Neural cell (in vitro differentiated cells): ENCODE measurements around the gene INSIG1. TPM values are rescaled to one million over a fixed set of nuclear protein-coding genes. Genes with fewer than 3 reads are reported as not detected.

ENCODE experiments used
- H2AFZ ChIP-seq: fragments of 200-600, 300-800 bp; sonication (generic), shearing (Covaris generic); 2 replicates; pipeline ENCODE4 v1.6.0; 2014; ENCODE audit warnings: low read depth, mild to moderate bottlenecking, antibody characterized with exemption, low read length, moderate library complexity
- H3F3A ChIP-seq: fragments of 200-600 bp; shearing (Covaris generic); 2 replicates; pipeline ENCODE4 v1.6.1; 2016; ENCODE audit warnings: mild to moderate bottlenecking, moderate library complexity, mixed read lengths, antibody characterized with exemption, low read length; ENCODE audit not compliant: insufficient read depth, poor library complexity, severe bottlenecking
- H3K27ac ChIP-seq: fragments of 200-600, 300-800 bp; sonication (generic), shearing (Covaris generic); 2 replicates; pipeline ENCODE4 v1.5.1; 2014; ENCODE audit warnings: mild to moderate bottlenecking, low read length, moderate library complexity
- H3K27me3 ChIP-seq: fragments of 300-800, 200-600 bp; sonication (generic), shearing (Covaris generic); 2 replicates; pipeline ENCODE4 v1.6.0; 2014; ENCODE audit warnings: mild to moderate bottlenecking, low read depth, low read length, moderate library complexity; ENCODE audit not compliant: insufficient read depth
- H3K36me3 ChIP-seq: fragments of 300-800, 200-600 bp; sonication (generic), shearing (Covaris generic); 2 replicates; pipeline ENCODE4 v1.5.1; 2014; ENCODE audit warnings: mild to moderate bottlenecking, antibody characterized with exemption, low read length, moderate library complexity; ENCODE audit not compliant: insufficient read depth
- H3K4me2 ChIP-seq: fragments of 300-800, 200-600 bp; sonication (generic), shearing (Covaris generic); 2 replicates; pipeline ENCODE4 v1.6.0; 2014; ENCODE audit warnings: mild to moderate bottlenecking, low read length
- H3K4me3 ChIP-seq: fragments of 300-800, 200-600 bp; sonication (generic), shearing (Covaris generic); 2 replicates; pipeline ENCODE4 v1.5.1; 2014; ENCODE audit warnings: mild to moderate bottlenecking, low read length, moderate library complexity
- H3K79me2 ChIP-seq: fragments of 200-600 bp; shearing (Covaris generic); replicated peaks from 2 replicates; pipeline ENCODE4 v1.6.0; 2014; ENCODE audit warnings: mild to moderate bottlenecking, low read length, moderate library complexity; ENCODE audit not compliant: insufficient read depth
- H3K9ac ChIP-seq: fragments of 300-800, 200-600 bp; sonication (generic), shearing (Covaris generic); 2 replicates; pipeline ENCODE4 v1.6.1; 2016; ENCODE audit warnings: mild to moderate bottlenecking, low read length, mixed read lengths
- H3K9me2 ChIP-seq: fragments of 200-600 bp; shearing (Covaris generic); 2 replicates; pipeline ENCODE4 v1.6.1; 2016; ENCODE audit warnings: mild to moderate bottlenecking, low read length, mixed read lengths; ENCODE audit not compliant: insufficient read depth
- H3K9me3 ChIP-seq: fragments of 200-600, 300-800 bp; sonication (generic), shearing (Covaris generic); 2 replicates; pipeline ENCODE4 v1.6.1; 2016; ENCODE audit warnings: mild to moderate bottlenecking, mixed run types, low read length, moderate library complexity, mixed read lengths
- H4K20me1 ChIP-seq: fragments of 200-600 bp; shearing (Covaris generic); 2 replicates; pipeline ENCODE4 v1.6.1; 2016; ENCODE audit warnings: mild to moderate bottlenecking, mixed run types; ENCODE audit not compliant: insufficient read depth
- MXI1 ChIP-seq: fragments of 450-650 bp; conservative IDR thresholded peaks from 2 replicates; pipeline ENCODE4 v1.6.1; 2014; ENCODE audit warnings: antibody characterized with exemption, mild to moderate bottlenecking; ENCODE audit not compliant: poor library complexity, severe bottlenecking
- RAD21 ChIP-seq: fragments of 450-650 bp; conservative IDR thresholded peaks from 2 replicates; pipeline ENCODE4 v1.6.1; 2014; ENCODE audit warnings: antibody characterized with exemption, mild to moderate bottlenecking, moderate library complexity
- SMC3 ChIP-seq: fragments of 450-650 bp; conservative IDR thresholded peaks from 2 replicates; pipeline ENCODE4 v1.6.1; 2014; ENCODE audit warnings: antibody characterized with exemption, mild to moderate bottlenecking, moderate library complexity; ENCODE audit not compliant: poor library complexity
- TAF1 ChIP-seq: IDR thresholded peaks from 2 replicates; pipeline ENCODE4 v1.6.1; 2012; ENCODE audit warnings: low read depth
- polyA plus RNA-seq: library from polyadenylated mRNA; depleted of rRNA; stranded (reverse); fragments of >200 nt; gene quantifications from 2 replicates; pipeline ENCODE4 v1.2.3, GENCODE V29; 2014
- TF ChIP-seq, protein P1 (sequence below): IDR thresholded peaks from 2 replicates; pipeline ENCODE4 v1.6.1; 2012; ENCODE audit warnings: borderline replicate concordance
- TF ChIP-seq, protein P2 (sequence below): fragments of 450-650 bp; IDR thresholded peaks from 2 replicates; pipeline ENCODE4 v1.5.1; 2014; ENCODE audit warnings: antibody characterized with exemption, mild to moderate bottlenecking, moderate library complexity; ENCODE audit not compliant: poor library complexity, severe bottlenecking

Gene INSIG1
- polyA plus RNA-seq, 1 donor from 2014 or later, result 71.0 TPM

DNA sequence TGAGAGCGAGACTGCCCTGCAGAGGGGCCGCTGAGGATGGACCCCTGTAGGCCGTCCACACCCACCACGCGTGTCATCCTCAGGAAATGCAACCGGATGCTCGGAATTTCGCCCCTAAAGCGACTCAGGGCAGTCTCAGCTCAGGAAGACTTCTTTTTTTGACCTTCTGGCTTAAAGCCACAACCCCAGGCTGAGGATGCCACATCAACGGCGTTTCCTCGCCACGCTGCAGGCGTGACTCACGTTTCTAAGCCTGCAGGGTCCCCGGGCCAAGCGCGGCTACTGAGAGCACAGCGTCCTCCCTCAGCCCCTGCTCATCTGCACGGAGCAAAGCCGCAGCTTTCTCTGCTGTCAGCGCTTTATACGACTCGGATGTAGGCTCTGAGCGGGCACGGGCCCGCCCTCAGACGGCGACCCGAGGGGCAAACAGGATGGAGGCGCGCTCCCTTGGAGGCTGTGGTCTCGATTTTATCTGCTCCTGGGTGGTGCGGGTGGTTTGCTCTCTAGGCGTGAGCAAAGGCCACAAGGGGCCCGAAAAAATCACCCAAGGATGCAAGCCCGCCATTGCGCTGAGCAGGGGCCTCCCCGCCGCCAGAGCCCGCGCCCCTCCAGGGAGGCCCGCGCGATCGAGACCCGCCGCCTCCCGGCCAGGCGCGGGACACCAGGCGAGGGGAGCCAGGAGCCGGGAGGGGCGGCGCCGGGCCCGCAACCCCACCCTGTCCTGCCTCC lies 726 bp upstream of the INSIG1 start:
- Histone ChIP-seq H3K79me2 (peaks cover 28% of the 10 kb centered on the region), H3K36me3 (no peaks in the 10 kb centered on the region), H3K4me3 (peak overlapping the region; percentile 67), H4K20me1 (no peaks in the 10 kb centered on the region), H3K9me2 (no peaks in the 10 kb centered on the region), H2AFZ (peak overlapping the region; percentile 25), H3K27me3 (no peaks in the 10 kb centered on the region), H3K9ac (peak overlapping the region; percentile 79), H3F3A (no peaks in the 10 kb centered on the region), H3K27ac (peak overlapping the region; percentile 86), H3K4me2 (peak overlapping the region; percentile 29), H3K9me3 (peaks cover 3% of the 10 kb centered on the region)
- TF ChIP-seq, protein P1, sequence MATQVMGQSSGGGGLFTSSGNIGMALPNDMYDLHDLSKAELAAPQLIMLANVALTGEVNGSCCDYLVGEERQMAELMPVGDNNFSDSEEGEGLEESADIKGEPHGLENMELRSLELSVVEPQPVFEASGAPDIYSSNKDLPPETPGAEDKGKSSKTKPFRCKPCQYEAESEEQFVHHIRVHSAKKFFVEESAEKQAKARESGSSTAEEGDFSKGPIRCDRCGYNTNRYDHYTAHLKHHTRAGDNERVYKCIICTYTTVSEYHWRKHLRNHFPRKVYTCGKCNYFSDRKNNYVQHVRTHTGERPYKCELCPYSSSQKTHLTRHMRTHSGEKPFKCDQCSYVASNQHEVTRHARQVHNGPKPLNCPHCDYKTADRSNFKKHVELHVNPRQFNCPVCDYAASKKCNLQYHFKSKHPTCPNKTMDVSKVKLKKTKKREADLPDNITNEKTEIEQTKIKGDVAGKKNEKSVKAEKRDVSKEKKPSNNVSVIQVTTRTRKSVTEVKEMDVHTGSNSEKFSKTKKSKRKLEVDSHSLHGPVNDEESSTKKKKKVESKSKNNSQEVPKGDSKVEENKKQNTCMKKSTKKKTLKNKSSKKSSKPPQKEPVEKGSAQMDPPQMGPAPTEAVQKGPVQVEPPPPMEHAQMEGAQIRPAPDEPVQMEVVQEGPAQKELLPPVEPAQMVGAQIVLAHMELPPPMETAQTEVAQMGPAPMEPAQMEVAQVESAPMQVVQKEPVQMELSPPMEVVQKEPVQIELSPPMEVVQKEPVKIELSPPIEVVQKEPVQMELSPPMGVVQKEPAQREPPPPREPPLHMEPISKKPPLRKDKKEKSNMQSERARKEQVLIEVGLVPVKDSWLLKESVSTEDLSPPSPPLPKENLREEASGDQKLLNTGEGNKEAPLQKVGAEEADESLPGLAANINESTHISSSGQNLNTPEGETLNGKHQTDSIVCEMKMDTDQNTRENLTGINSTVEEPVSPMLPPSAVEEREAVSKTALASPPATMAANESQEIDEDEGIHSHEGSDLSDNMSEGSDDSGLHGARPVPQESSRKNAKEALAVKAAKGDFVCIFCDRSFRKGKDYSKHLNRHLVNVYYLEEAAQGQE, result peak; percentile 15
- peak; percentile 17 for TF ChIP-seq SMC3
- peak; percentile 22 for TF ChIP-seq TAF1
- TF ChIP-seq, protein P2, sequence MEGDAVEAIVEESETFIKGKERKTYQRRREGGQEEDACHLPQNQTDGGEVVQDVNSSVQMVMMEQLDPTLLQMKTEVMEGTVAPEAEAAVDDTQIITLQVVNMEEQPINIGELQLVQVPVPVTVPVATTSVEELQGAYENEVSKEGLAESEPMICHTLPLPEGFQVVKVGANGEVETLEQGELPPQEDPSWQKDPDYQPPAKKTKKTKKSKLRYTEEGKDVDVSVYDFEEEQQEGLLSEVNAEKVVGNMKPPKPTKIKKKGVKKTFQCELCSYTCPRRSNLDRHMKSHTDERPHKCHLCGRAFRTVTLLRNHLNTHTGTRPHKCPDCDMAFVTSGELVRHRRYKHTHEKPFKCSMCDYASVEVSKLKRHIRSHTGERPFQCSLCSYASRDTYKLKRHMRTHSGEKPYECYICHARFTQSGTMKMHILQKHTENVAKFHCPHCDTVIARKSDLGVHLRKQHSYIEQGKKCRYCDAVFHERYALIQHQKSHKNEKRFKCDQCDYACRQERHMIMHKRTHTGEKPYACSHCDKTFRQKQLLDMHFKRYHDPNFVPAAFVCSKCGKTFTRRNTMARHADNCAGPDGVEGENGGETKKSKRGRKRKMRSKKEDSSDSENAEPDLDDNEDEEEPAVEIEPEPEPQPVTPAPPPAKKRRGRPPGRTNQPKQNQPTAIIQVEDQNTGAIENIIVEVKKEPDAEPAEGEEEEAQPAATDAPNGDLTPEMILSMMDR, result no peak
- TF ChIP-seq MXI1, result no peak

DNA sequence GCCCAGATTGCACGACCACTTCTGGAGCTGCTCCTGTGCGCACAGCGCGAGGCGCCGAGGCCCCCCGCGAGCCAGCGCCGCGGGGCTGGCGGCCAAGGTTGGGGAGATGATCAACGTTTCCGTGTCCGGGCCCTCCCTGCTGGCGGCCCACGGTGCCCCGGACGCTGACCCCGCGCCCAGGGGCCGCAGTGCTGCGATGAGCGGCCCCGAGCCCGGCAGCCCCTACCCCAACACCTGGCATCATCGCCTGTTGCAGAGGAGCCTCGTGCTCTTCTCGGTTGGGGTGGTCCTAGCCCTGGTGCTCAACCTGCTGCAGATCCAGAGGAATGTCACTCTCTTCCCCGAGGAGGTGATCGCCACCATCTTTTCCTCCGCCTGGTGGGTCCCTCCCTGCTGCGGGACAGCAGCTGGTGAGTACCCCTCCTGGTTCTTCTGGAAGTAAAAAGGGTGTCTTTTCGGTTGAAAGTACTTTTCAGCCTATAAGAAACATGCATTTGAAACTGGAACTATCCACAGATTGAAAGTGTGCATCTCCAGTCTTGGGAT lies 683 bp downstream of the INSIG1 start:
- Histone ChIP-seq H3K4me3 (peak overlapping the region; percentile 97), H3K9me2 (no peaks in the 10 kb centered on the region), H3K27ac (peak overlapping the region; percentile 89), H3K9ac (peak overlapping the region; percentile 90), H3K4me2 (peak overlapping the region; percentile 74), H4K20me1 (no peaks in the 10 kb centered on the region), H3K27me3 (no peaks in the 10 kb centered on the region), H3K36me3 (no peaks in the 10 kb centered on the region), H2AFZ (peak overlapping the region; percentile 16), H3F3A (no peaks in the 10 kb centered on the region), H3K79me2 (peaks cover 41% of the 10 kb centered on the region), H3K9me3 (peaks cover 3% of the 10 kb centered on the region)
- TF ChIP-seq, protein P2, result peak; percentile 2
- no peak for TF ChIP-seq RAD21
